ENCODE results near the gene ZSCAN16. TPM values are rescaled to one million over a fixed set of nuclear protein-coding genes. Genes with fewer than 3 reads are reported as not detected.
A peak's percentile ranks its signal among the peaks of the same experiment; 100 is the strongest.
"Not testable (repeated sequence)": the region's sequence is repeated elsewhere in the genome, so short reads cannot be mapped to it uniquely, and the experiment has no call there.

The ZSCAN16 gene
- polyA plus RNA-seq, 1 experiment, result 2.3 TPM

GRCh38 chr6:28117386-28118050 is 6.9 kb upstream of the ZSCAN16 start:
- Histone ChIP-seq H3K4me3 (ENCODE audit: low read depth, low read length) (no peak overlapping the region), H3K36me3 (ENCODE audit: control insufficient read depth, insufficient read depth, low read length) (peaks cover 13% of the 10 kb centered on the region), H3K27me3 (ENCODE audit: control insufficient read depth, insufficient read depth, low read length) (no peaks in the 10 kb centered on the region)
- ChIA-PET CTCF (interaction anchor here (1.0 to 1.3 kb wide), 2 partner anchors 10 to 239 kb away, joined by 3 to 4 read pairs; no protein-coding TSS in a partner anchor), POLR2A (no interaction called here)
- DNase-seq (ENCODE audit: low read depth), result no peak
- no peak for TF ChIP-seq CTCF (IDR thresholded peaks at IDR 0.05; ENCODE audit: insufficient read depth, low read depth, low read length)

- H3K4me3 ChIP-seq (ENCODE audit: low read depth, low read length), result no peak overlapping the region
- no peak for TF ChIP-seq CTCF (IDR thresholded peaks at IDR 0.05; ENCODE audit: insufficient read depth, low read depth, low read length)
- ChIA-PET CTCF (interaction anchor here (0.8 kb wide), 1 partner anchor 106 kb away, joined by 3 read pairs; no protein-coding TSS in a partner anchor), POLR2A (no interaction called here)
- peaks cover 13% of the 10 kb centered on the region for H3K36me3 ChIP-seq (ENCODE audit: control insufficient read depth, insufficient read depth, low read length)
- H3K27me3 ChIP-seq (ENCODE audit: control insufficient read depth, insufficient read depth, low read length), result no peaks in the 10 kb centered on the region
- DNase-seq (ENCODE audit: low read depth), result no peak
Observed at GRCh38 chr6:28118217-28118616, 6.2 kb upstream of the ZSCAN16 start.

GRCh38 chr6:28121876-28122275 is 2.5 kb upstream of the ZSCAN16 start:
- ChIA-PET CTCF (no interaction called here), POLR2A (no interaction called here)
- TF ChIP-seq CTCF (IDR thresholded peaks at IDR 0.05; ENCODE audit: insufficient read depth, low read depth, low read length), result no peak
- H3K36me3 ChIP-seq (ENCODE audit: control insufficient read depth, insufficient read depth, low read length), result peaks cover 5% of the 10 kb centered on the region
- DNase-seq (ENCODE audit: low read depth), result no peak
- H3K27me3 ChIP-seq (ENCODE audit: control insufficient read depth, insufficient read depth, low read length), result no peaks in the 10 kb centered on the region
- no peak overlapping the region for H3K4me3 ChIP-seq (ENCODE audit: low read depth, low read length)

GRCh38 chr6:28122283-28122682 is 2.1 kb upstream of the ZSCAN16 start:
- CTCF ChIA-PET, result interaction anchor here (3.2 kb wide), 1 partner anchor 234 kb away, joined by 9 read pairs; no protein-coding TSS in a partner anchor
- DNase-seq (ENCODE audit: low read depth); H3K27me3 ChIP-seq (ENCODE audit: control insufficient read depth, insufficient read depth, low read length); POLR2A ChIA-PET; H3K4me3 ChIP-seq (ENCODE audit: low read depth, low read length); H3K36me3 ChIP-seq (ENCODE audit: control insufficient read depth, insufficient read depth, low read length): not testable (repeated sequence)

GRCh38 chr6:28124971-28125353 is 553 bp downstream of the ZSCAN16 start:
- Histone ChIP-seq H3K27me3 (ENCODE audit: control insufficient read depth, insufficient read depth, low read length) (no peaks in the 10 kb centered on the region), H3K4me3 (ENCODE audit: low read depth, low read length) (peak overlapping the region; percentile 82), H3K36me3 (ENCODE audit: control insufficient read depth, insufficient read depth, low read length) (peaks cover 2% of the 10 kb centered on the region; the same call in 1 of the 2 replicates)
- ChIA-PET POLR2A (interaction anchor here (0.8 kb wide), 1 partner anchor 16 kb away, joined by 3 read pairs; the partner anchor contains the start of gene ZKSCAN8), CTCF (interaction anchor here (0.8 to 3.2 kb wide), 2 partner anchors 20 to 231 kb away, joined by 3 to 9 read pairs; no protein-coding TSS in a partner anchor)
- no peak for DNase-seq (ENCODE audit: low read depth)
- no peak for TF ChIP-seq CTCF (IDR thresholded peaks at IDR 0.05; ENCODE audit: insufficient read depth, low read depth, low read length)

Data from BJ (cell line).